CD4-positive, alpha-beta memory T cell (primary cell): ENCODE measurements around the gene DENR. TPM values are rescaled to one million over a fixed set of nuclear protein-coding genes. Genes with fewer than 3 reads are reported as not detected.

Source experiments
- CTCF ChIA-PET: fragments of 350-600 bp; sonication (Branson Sonifier 250); formaldehyde crosslinking; loops from one replicate; lab custom pipeline; 2021; ENCODE audit warnings: inconsistent platforms; ENCODE audit not compliant: partially characterized antibody; lab: Charles Lee
- POLR2A ChIA-PET: fragments of 350-600 bp; sonication (Branson Sonifier 250); formaldehyde crosslinking; loops from one replicate; lab custom pipeline; 2021; ENCODE audit not compliant: partially characterized antibody; lab: Charles Lee
- DNase-seq, 5 donors: peaks; one replicate each; pipeline versions ENCODE4 v3.0.0 to v3.0.0-alpha.2; 2020 to 2022; ENCODE audit warnings: mixed read lengths in 1 of 5
- H3K27ac ChIP-seq: one replicate; pipeline ENCODE4 v1.7.0; 2013; ENCODE audit warnings: low read depth, low read length
- H3K27me3 ChIP-seq: 2 replicates; pipeline ENCODE4 v1.7.0; 2013; ENCODE audit warnings: mild to moderate bottlenecking, low read length, moderate library complexity; ENCODE audit not compliant: insufficient read depth
- H3K36me3 ChIP-seq: 2 replicates; pipeline ENCODE4 v1.7.0; 2013; ENCODE audit warnings: mild to moderate bottlenecking, low read length, moderate library complexity; ENCODE audit not compliant: insufficient read depth
- H3K4me1 ChIP-seq: 2 replicates; pipeline ENCODE4 v1.7.0; 2013; ENCODE audit warnings: mild to moderate bottlenecking, low read length, moderate library complexity; ENCODE audit not compliant: insufficient read depth
- H3K4me3 ChIP-seq, 2 donors: one replicate each; pipeline ENCODE4 v1.7.0; 2013; ENCODE audit warnings: low read length in 2 of 2, mild to moderate bottlenecking in 1 of 2
- H3K9me3 ChIP-seq, 2 donors: one replicate each; pipeline ENCODE4 v1.7.0; 2013; ENCODE audit warnings: low read length in 2 of 2, control low read depth in 1 of 2; ENCODE audit not compliant: control insufficient read depth in 1 of 2
- H3K27ac Mint-ChIP-seq, 7 donors: one replicate each; pipeline ENCODE4 v1.8.0; 2020 to 2021; ENCODE audit warnings: mixed read lengths in 7 of 7, mild to moderate bottlenecking in 6 of 7, inconsistent platforms in 3 of 7, moderate library complexity in 3 of 7
- H3K27me3 Mint-ChIP-seq, 2 donors: one replicate each; pipeline ENCODE4 v1.8.0; 2020 to 2021; ENCODE audit warnings: mixed read lengths in 2 of 2
- H3K36me3 Mint-ChIP-seq, 2 donors: one replicate each; pipeline ENCODE4 v1.8.0; 2020 to 2021; ENCODE audit warnings: mixed read lengths in 2 of 2, inconsistent platforms in 1 of 2, mild to moderate bottlenecking in 1 of 2
- H3K4me1 Mint-ChIP-seq, 4 donors: one replicate each; pipeline ENCODE4 v1.8.0; 2020 to 2021; ENCODE audit warnings: mixed read lengths in 4 of 4, mild to moderate bottlenecking in 1 of 4
- H3K4me3 Mint-ChIP-seq, 8 donors: one replicate each; pipeline ENCODE4 v1.8.0; 2020 to 2021; ENCODE audit warnings: mixed read lengths in 8 of 8, mild to moderate bottlenecking in 7 of 8, moderate library complexity in 6 of 8, inconsistent platforms in 3 of 8
- H3K9me3 Mint-ChIP-seq, 8 donors: one replicate each; pipeline ENCODE4 v1.8.0; 2020 to 2021; ENCODE audit warnings: mixed read lengths in 8 of 8, mild to moderate bottlenecking in 5 of 8, inconsistent platforms in 3 of 8, moderate library complexity in 1 of 8
- intact Hi-C: fragments of 100-400 bp; cut with micrococcal nuclease; formaldehyde crosslinking; loops from one replicate; pipeline ENCODE4 v1.15.1; 2023
- polyA plus RNA-seq, 2 donors: library from polyadenylated mRNA; unstranded; fragments of 300-500 nt; fragmentation: Illumina TruSeq; gene quantifications; one replicate each; pipeline ENCODE4 v1.2.3, GENCODE V29; 2021
- total RNA-seq, 2 experiments: library from RNA; stranded (reverse); gene quantifications; one replicate each; pipeline ENCODE4 v1.2.3, GENCODE V29; 2021

DENR gene
- total and polyA plus RNA-seq, 4 experiments from 2014 or later, result 47.8 to 93.4 (median 56.4) TPM

DNA sequence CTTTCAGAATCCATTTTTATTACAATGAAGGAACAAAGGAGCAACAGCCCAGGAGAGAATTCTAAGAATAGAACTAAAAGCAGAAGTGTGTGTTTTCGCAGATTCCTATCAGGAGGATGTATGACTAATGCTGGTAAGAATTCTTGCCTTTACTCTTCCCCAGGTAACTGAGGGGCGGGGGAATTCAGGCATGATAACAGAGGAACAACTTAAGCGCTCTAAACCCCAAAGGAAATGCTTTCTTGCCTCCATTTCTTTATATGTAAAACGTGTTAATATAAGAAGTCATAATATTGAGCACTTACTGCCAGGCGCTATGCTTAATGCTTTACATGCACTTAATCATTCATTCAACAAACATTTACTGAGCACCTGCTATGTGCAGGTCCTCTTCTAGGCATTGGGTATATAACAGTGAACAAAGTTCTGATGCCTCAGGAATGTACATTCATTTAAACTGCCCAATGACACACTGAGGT lies 26.5 kb upstream of the DENR start:
- intact Hi-C loops, result no loop called here
- ChIA-PET CTCF (no interaction called here), POLR2A (no interaction called here)
- peaks cover 3% of the 10 kb centered on the region in 2 donors for H3K27me3 Mint-ChIP-seq
- Histone ChIP-seq H3K27me3 (no peaks in the 10 kb centered on the region), H3K27ac (no peak overlapping the region), H3K4me3 (no peak overlapping the region), H3K36me3 (no peaks in the 10 kb centered on the region), H3K9me3 (no peaks in the 10 kb centered on the region), H3K4me1 (peaks cover 26% of the 10 kb centered on the region)
- H3K4me1 Mint-ChIP-seq, result peaks cover 7 to 29% (median 20%) of the 10 kb centered on the region in 4 donors
- H3K36me3 Mint-ChIP-seq, result no peaks in the 10 kb centered on the region
- peak in 2 of 5 donors; percentile 12 to 58 for DNase-seq
- H3K27ac Mint-ChIP-seq, result peak overlapping the region in 5 of 7 donors; percentile 30 to 77 (median 60)
- peak overlapping the region in 4 of 8 donors; percentile 6 to 24 (median 11) for H3K4me3 Mint-ChIP-seq
- no peaks in the 10 kb centered on the region for H3K9me3 Mint-ChIP-seq

DNA sequence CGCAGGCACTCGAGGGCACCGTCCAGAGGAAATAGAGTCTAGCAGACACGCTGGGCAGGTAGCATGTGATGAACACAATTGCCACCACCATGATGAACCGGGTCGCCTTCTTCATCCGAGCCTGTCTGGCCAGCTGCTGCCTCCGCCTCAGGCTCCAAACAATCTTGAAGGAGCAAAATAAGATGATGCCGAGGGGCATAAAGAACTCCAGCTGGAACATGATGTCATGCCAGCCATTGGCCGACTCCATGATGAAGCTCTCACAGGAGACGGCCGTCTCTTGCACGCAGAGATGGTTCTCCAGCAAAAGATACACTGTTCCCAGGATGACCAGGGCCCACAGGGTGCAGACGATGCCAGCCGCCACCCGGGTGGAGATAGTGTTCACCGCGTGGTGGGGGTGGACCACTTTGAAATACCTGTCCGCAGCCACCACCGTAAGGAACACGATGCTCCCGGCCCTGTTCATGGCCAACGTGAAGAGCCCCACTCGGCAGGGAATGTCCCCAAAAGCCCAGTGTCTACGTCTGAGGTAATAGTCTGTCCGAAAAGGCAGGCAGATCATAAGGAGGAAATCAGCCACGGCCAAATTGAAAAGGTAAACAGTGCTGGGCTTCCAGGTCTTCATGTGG lies 22.9 kb upstream of the DENR start:
- H3K27ac Mint-ChIP-seq, result peak overlapping the region in 4 of 7 donors; percentile 37 to 77 (median 58)
- peaks cover 38% of the 10 kb centered on the region for H3K4me1 ChIP-seq
- peak overlapping the region; percentile 36 to 66 (median 60) for H3K4me3 Mint-ChIP-seq

GRCh38 chr12:122730215-122731014 lies 22.2 kb upstream of the DENR start, which contains the start of gene HCAR1:
HCAR1 (minus strand) TSS chr12:122730844; CDS start chr12:122730339, 505 bp downstream.
- DNase-seq, result peak in 4 of 5 donors; percentile 6 to 55 (median 41)
- Histone ChIP-seq H3K36me3 (no peaks in the 10 kb centered on the region), H3K27me3 (no peaks in the 10 kb centered on the region), H3K9me3 (no peaks in the 10 kb centered on the region), H3K4me1 (peaks cover 37% of the 10 kb centered on the region), H3K27ac (no peak within 1 kb of the TSS), H3K4me3 (peak within 1 kb of the TSS in 1 of 2 donors; percentile 11)
- H3K4me3 Mint-ChIP-seq, result peak within 1 kb of the TSS; percentile 7 to 66 (median 56)
- H3K27ac Mint-ChIP-seq, result peak within 1 kb of the TSS in 3 of 7 donors; percentile 37 to 77 (median 68)
- H3K36me3 Mint-ChIP-seq, result no peaks in the 10 kb centered on the region
- intact Hi-C loops, result no loop called here
- ChIA-PET CTCF (no interaction called here), POLR2A (no interaction called here)
- no peaks in the 10 kb centered on the region for H3K27me3 Mint-ChIP-seq
- H3K4me1 Mint-ChIP-seq, result peaks cover 12 to 48% (median 38%) of the 10 kb centered on the region in 4 donors
- no peaks in the 10 kb centered on the region for H3K9me3 Mint-ChIP-seq

More for the DNA sequence above, 22.9 kb upstream of the DENR start:
- peaks cover 12 to 48% (median 41%) of the 10 kb centered on the region in 4 donors for H3K4me1 Mint-ChIP-seq
- POLR2A ChIA-PET, result no interaction called here
- H3K27me3 Mint-ChIP-seq, result no peaks in the 10 kb centered on the region
- CTCF ChIA-PET, result no interaction called here
- no peak for DNase-seq
- Histone ChIP-seq H3K27me3 (no peaks in the 10 kb centered on the region), H3K9me3 (no peaks in the 10 kb centered on the region), H3K36me3 (no peaks in the 10 kb centered on the region), H3K27ac (no peak overlapping the region), H3K4me3 (no peak overlapping the region)
- no peaks in the 10 kb centered on the region for H3K9me3 Mint-ChIP-seq
- intact Hi-C loops, result no loop called here
- no peaks in the 10 kb centered on the region for H3K36me3 Mint-ChIP-seq

DNA sequence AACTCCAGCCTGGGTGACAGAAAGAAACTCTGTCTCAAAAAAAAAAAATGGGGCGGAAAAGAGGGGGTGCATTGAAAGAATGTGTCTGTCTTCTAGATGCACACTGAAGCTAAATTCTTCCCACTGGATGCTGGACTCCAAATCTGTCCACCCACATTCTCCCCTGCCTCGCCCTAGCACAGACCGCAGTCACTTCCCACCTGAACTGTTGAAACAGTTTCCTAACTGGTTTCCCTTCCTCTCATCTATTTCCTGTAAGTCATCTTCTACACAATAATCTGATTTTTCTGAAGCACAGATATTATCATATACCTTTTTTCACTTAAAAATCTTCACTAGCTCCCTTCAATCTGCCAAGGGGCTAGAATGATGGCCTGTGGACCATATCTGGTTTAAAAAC lies 20.5 kb upstream of the DENR start:
- Histone ChIP-seq H3K27ac (no peak overlapping the region), H3K27me3 (no peaks in the 10 kb centered on the region), H3K36me3 (no peaks in the 10 kb centered on the region), H3K4me3 (no peak overlapping the region), H3K4me1 (peaks cover 26% of the 10 kb centered on the region), H3K9me3 (no peaks in the 10 kb centered on the region)
- no peaks in the 10 kb centered on the region for H3K36me3 Mint-ChIP-seq
- H3K27me3 Mint-ChIP-seq, result no peaks in the 10 kb centered on the region
- ChIA-PET CTCF (no interaction called here), POLR2A (no interaction called here)
- peak overlapping the region in 7 of 8 donors; percentile 2 to 68 (median 43) for H3K4me3 Mint-ChIP-seq
- H3K27ac Mint-ChIP-seq, result peak overlapping the region in 5 of 7 donors; percentile 0 to 26 (median 9)
- DNase-seq, result no peak
- H3K4me1 Mint-ChIP-seq, result peaks cover 5 to 38% (median 30%) of the 10 kb centered on the region in 4 donors
- H3K9me3 Mint-ChIP-seq, result no peaks in the 10 kb centered on the region
- intact Hi-C loops, result no loop called here

- intact Hi-C loops, result no loop called here
- no peak for DNase-seq
- ChIA-PET POLR2A (no interaction called here), CTCF (no interaction called here)
- peaks cover 26% of the 10 kb centered on the region for H3K4me1 ChIP-seq
- H3K27me3 Mint-ChIP-seq, result no peaks in the 10 kb centered on the region
- H3K36me3 Mint-ChIP-seq, result no peaks in the 10 kb centered on the region
- no peaks in the 10 kb centered on the region for H3K9me3 ChIP-seq
- no peaks in the 10 kb centered on the region for H3K9me3 Mint-ChIP-seq
- H3K4me1 Mint-ChIP-seq, result peaks cover 5 to 38% (median 30%) of the 10 kb centered on the region in 4 donors
- no peaks in the 10 kb centered on the region for H3K36me3 ChIP-seq
- no peak overlapping the region for H3K4me3 ChIP-seq
- H3K27ac Mint-ChIP-seq, result peak overlapping the region in 2 of 7 donors; percentile 1 to 61
- H3K27me3 ChIP-seq, result no peaks in the 10 kb centered on the region
- H3K4me3 Mint-ChIP-seq, result peak overlapping the region in 3 of 8 donors; percentile 12 to 67 (median 43)
- H3K27ac ChIP-seq, result no peak overlapping the region
These were observed 20.0 kb upstream of the DENR start for GRCh38 chr12:122732611-122733010.

GRCh38 chr12:122738571-122738970 lies 14.1 kb upstream of the DENR start:
- H3K27me3 ChIP-seq, result no peaks in the 10 kb centered on the region
- Mint-ChIP-seq H3K9me3 (no peaks in the 10 kb centered on the region), H3K27me3 (no peaks in the 10 kb centered on the region), H3K27ac (no peak overlapping the region), H3K36me3 (no peaks in the 10 kb centered on the region), H3K4me1 (peaks cover 1 to 6% (median 3%) of the 10 kb centered on the region in 4 donors), H3K4me3 (peak overlapping the region in 1 of 8 donors; percentile 51)
- H3K36me3 ChIP-seq, result no peaks in the 10 kb centered on the region
- CTCF ChIA-PET, result no interaction called here
- no peaks in the 10 kb centered on the region for H3K4me1 ChIP-seq
- POLR2A ChIA-PET, result no interaction called here
- intact Hi-C loops, result no loop called here
- no peaks in the 10 kb centered on the region for H3K9me3 ChIP-seq
- no peak for DNase-seq
- H3K4me3 ChIP-seq, result no peak overlapping the region
- H3K27ac ChIP-seq, result no peak overlapping the region

DNA sequence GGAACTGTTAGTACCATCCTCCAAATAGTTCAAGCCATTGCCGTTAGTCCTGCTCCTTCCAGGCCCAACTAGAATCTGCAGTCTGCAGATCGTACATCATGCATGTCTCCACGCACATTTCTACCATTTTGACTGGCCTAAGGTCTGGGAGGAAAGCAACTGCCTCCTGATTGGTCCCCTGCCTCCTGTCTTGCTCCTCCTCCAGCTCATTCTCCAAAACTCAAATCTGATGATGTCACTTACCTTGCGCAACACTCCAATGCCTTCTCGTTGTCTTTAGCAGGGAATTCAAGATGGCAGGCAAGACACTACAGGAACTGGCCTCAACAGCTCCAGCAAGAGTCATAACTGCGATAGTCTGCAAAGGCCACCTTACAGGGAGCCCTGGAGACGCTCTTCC lies 12.3 kb upstream of the DENR start:
- intact Hi-C loops, result no loop called here
- ChIA-PET POLR2A (no interaction called here), CTCF (no interaction called here)
- no peaks in the 10 kb centered on the region for H3K9me3 ChIP-seq
- no peaks in the 10 kb centered on the region for H3K27me3 ChIP-seq
- H3K4me1 ChIP-seq, result no peaks in the 10 kb centered on the region
- Mint-ChIP-seq H3K4me3 (no peak overlapping the region), H3K4me1 (peaks cover 0 to 1% (median 0%) of the 10 kb centered on the region in 4 donors), H3K36me3 (no peaks in the 10 kb centered on the region), H3K9me3 (no peaks in the 10 kb centered on the region), H3K27ac (no peak overlapping the region), H3K27me3 (no peaks in the 10 kb centered on the region)
- no peak overlapping the region for H3K27ac ChIP-seq
- no peak overlapping the region for H3K4me3 ChIP-seq
- no peaks in the 10 kb centered on the region for H3K36me3 ChIP-seq
- no peak for DNase-seq
